HG03571 (cell line): ENCODE data around the gene NRXN2.
"Not testable (repeated sequence)": the region's sequence is repeated elsewhere in the genome, so short reads cannot be mapped to it uniquely, and the experiment has no call there.

Source experiments
- ATAC-seq: cut with Tn5 transposase; IDR thresholded peaks from one replicate; pipeline ENCODE4 v1.9.1; 2021; ENCODE audit not compliant: unreplicated experiment

NRXN2 gene

GRCh38 chr11:64705501-64705900 is 17.5 kb downstream of the NRXN2 start:
- ATAC-seq, result no peak

- ATAC-seq, result no peak
Observed at GRCh38 chr11:64703048-64703447, 19.9 kb downstream of the NRXN2 start.

GRCh38 chr11:64701956-64702355 is 21.0 kb downstream of the NRXN2 start:
- not testable (repeated sequence) for ATAC-seq

- no peak for ATAC-seq
Observed at GRCh38 chr11:64698427-64698826, 24.6 kb downstream of the NRXN2 start.

- no peak for ATAC-seq
Observed at GRCh38 chr11:64697663-64698375, 25.2 kb downstream of the NRXN2 start.

GRCh38 chr11:64696045-64696444 is 27.0 kb downstream of the NRXN2 start:
- no peak for ATAC-seq

GRCh38 chr11:64695548-64695947 is 27.4 kb downstream of the NRXN2 start:
- ATAC-seq, result no peak

- no peak for ATAC-seq
Observed at GRCh38 chr11:64694821-64695365, 28.1 kb downstream of the NRXN2 start.

GRCh38 chr11:64694026-64694755 is 28.8 kb downstream of the NRXN2 start:
- ATAC-seq, result no peak

GRCh38 chr11:64692764-64693331 is 30.1 kb downstream of the NRXN2 start:
- no peak for ATAC-seq

GRCh38 chr11:64691543-64691942 is 31.5 kb downstream of the NRXN2 start:
- no peak for ATAC-seq

- no peak for ATAC-seq
Observed at GRCh38 chr11:64690235-64690634, 32.8 kb downstream of the NRXN2 start.

- peak; percentile 77 for ATAC-seq
Observed at GRCh38 chr11:64688534-64688982, 34.4 kb downstream of the NRXN2 start.

- no peak for ATAC-seq
Observed at GRCh38 chr11:64687643-64688533, 35.1 kb downstream of the NRXN2 start.

- ATAC-seq, result no peak
Observed at GRCh38 chr11:64687204-64687603, 35.8 kb downstream of the NRXN2 start.

GRCh38 chr11:64686466-64687170 is 36.4 kb downstream of the NRXN2 start:
- no peak for ATAC-seq

- ATAC-seq, result no peak
Observed at GRCh38 chr11:64685536-64685935, 37.5 kb downstream of the NRXN2 start.

GRCh38 chr11:64684357-64684756 is 38.6 kb downstream of the NRXN2 start:
- no peak for ATAC-seq

GRCh38 chr11:64681171-64681570 is 41.8 kb downstream of the NRXN2 start:
- ATAC-seq, result no peak

- no peak for ATAC-seq
Observed at GRCh38 chr11:64679846-64680245, 43.2 kb downstream of the NRXN2 start.
